Naive thymus-derived CD4-positive, alpha-beta T cell (primary cell): ENCODE results near the gene LIPG. TPM values are rescaled to one million over a fixed set of nuclear protein-coding genes. Genes with fewer than 3 reads are reported as not detected.

Experiments
- ATAC-seq: fragments of 150-1000 bp; cut with Tn5 transposase; 2 replicates; pipeline ENCODE4 v1.10.0; 2021; ENCODE audit warnings: mild to moderate bottlenecking, moderate library complexity
- CTCF ChIA-PET: fragments of 350-600 bp; sonication (Branson Sonifier 250); formaldehyde crosslinking; loops from one replicate; lab custom pipeline; 2021; ENCODE audit warnings: antibody characterized with exemption; lab: Charles Lee
- POLR2A ChIA-PET: fragments of 350-600 bp; sonication (Branson Sonifier 250); formaldehyde crosslinking; loops from one replicate; lab custom pipeline; 2021; ENCODE audit warnings: antibody characterized with exemption, inconsistent platforms; lab: Charles Lee
- DNase-seq, 9 donors: peaks; one replicate each; pipeline versions ENCODE4 v3.0.0 to v3.0.0-alpha.2; 2020 to 2022; ENCODE audit warnings: mixed read lengths in 1 of 9
- H3K27ac ChIP-seq: one replicate; pipeline ENCODE4 v1.7.0; 2013; ENCODE audit warnings: mild to moderate bottlenecking, low read depth, low read length, moderate library complexity
- H3K27me3 ChIP-seq, 2 donors: one replicate each; pipeline ENCODE4 v1.7.0; 2013; ENCODE audit warnings: low read length in 2 of 2, mild to moderate bottlenecking in 2 of 2, moderate library complexity in 2 of 2; ENCODE audit not compliant: control insufficient read depth in 2 of 2, insufficient read depth in 2 of 2
- H3K36me3 ChIP-seq, 3 experiments: 1 replicate in 2 of 3; 2 replicates in 1 of 3; pipeline ENCODE4 v1.7.0; 2013; ENCODE audit warnings: low read length in 3 of 3, mild to moderate bottlenecking in 3 of 3, moderate library complexity in 1 of 3; ENCODE audit not compliant: insufficient read depth in 3 of 3, control insufficient read depth in 2 of 3
- H3K4me1 ChIP-seq, 2 donors: one replicate each; pipeline ENCODE4 v1.7.0; 2013; ENCODE audit warnings: low read length in 2 of 2, mild to moderate bottlenecking in 2 of 2, moderate library complexity in 1 of 2; ENCODE audit not compliant: control insufficient read depth in 2 of 2, insufficient read depth in 2 of 2
- H3K4me3 ChIP-seq: 2 replicates; pipeline ENCODE4 v1.7.0; 2013; ENCODE audit warnings: mild to moderate bottlenecking, low read length
- H3K9me3 ChIP-seq, 3 experiments: 1 replicate in 2 of 3; 2 replicates in 1 of 3; pipeline ENCODE4 v1.7.0; 2013; ENCODE audit warnings: low read length in 3 of 3; ENCODE audit not compliant: control insufficient read depth in 2 of 3
- H3K27ac Mint-ChIP-seq, 9 donors: one replicate each; pipeline ENCODE4 v1.8.0; 2020 to 2022; ENCODE audit warnings: mixed read lengths in 9 of 9, mild to moderate bottlenecking in 8 of 9, moderate library complexity in 5 of 9, inconsistent platforms in 2 of 9
- H3K27me3 Mint-ChIP-seq, 5 donors: one replicate each; pipeline ENCODE4 v1.8.0; 2021 to 2022; ENCODE audit warnings: mixed read lengths in 5 of 5, mild to moderate bottlenecking in 1 of 5
- H3K36me3 Mint-ChIP-seq, 5 donors: one replicate each; pipeline ENCODE4 v1.8.0; 2020 to 2022; ENCODE audit warnings: mixed read lengths in 5 of 5, mild to moderate bottlenecking in 3 of 5, inconsistent platforms in 1 of 5
- H3K4me1 Mint-ChIP-seq, 7 donors: one replicate each; pipeline ENCODE4 v1.8.0; 2020 to 2022; ENCODE audit warnings: mixed read lengths in 7 of 7, mild to moderate bottlenecking in 3 of 7, inconsistent platforms in 1 of 7
- H3K4me3 Mint-ChIP-seq, 10 donors: one replicate each; pipeline ENCODE4 v1.8.0; 2020 to 2022; ENCODE audit warnings: mild to moderate bottlenecking in 10 of 10, mixed read lengths in 10 of 10, moderate library complexity in 6 of 10, inconsistent platforms in 2 of 10
- H3K9me3 Mint-ChIP-seq, 11 donors: one replicate each; pipeline ENCODE4 v1.8.0; 2020 to 2022; ENCODE audit warnings: mixed read lengths in 11 of 11, mild to moderate bottlenecking in 4 of 11, inconsistent platforms in 1 of 11, moderate library complexity in 1 of 11
- intact Hi-C, 2 donors: fragments of 100-400 bp; cut with micrococcal nuclease; formaldehyde crosslinking; loops; one replicate each; pipeline ENCODE4 v1.15.1; 2023
- polyA plus RNA-seq, 2 donors: library from polyadenylated mRNA; unstranded; fragments of 300-500 nt; fragmentation: Illumina TruSeq; gene quantifications; one replicate each; pipeline ENCODE4 v1.2.3, GENCODE V29; 2021
- total RNA-seq, 6 experiments: library from RNA in 5 of 6; stranded (reverse) in 5 of 6; gene quantifications; 1 replicate in 5 of 6; 2 replicates in 1 of 6; pipeline ENCODE4 v1.2.3 and lab custom pipeline; 2021 to 2026

The LIPG gene
- total and polyA plus RNA-seq, 7 experiments from 2014 or later, result not detected

- intact Hi-C loops, result no loop called here
- peak overlapping the region; percentile 69 to 87 (median 80) for H3K4me3 Mint-ChIP-seq
- Histone ChIP-seq H3K27me3 (peaks cover 14 to 16% of the 10 kb centered on the region in 2 donors), H3K9me3 (no peaks in the 10 kb centered on the region), H3K36me3 (no peaks in the 10 kb centered on the region), H3K4me1 (peaks cover 7 to 15% of the 10 kb centered on the region in 2 donors), H3K4me3 (no peak overlapping the region), H3K27ac (no peak overlapping the region)
- peaks cover 16 to 32% (median 30%) of the 10 kb centered on the region in 7 donors for H3K4me1 Mint-ChIP-seq
- CTCF ChIA-PET, result no interaction called here
- no peak for ATAC-seq
- no peaks in the 10 kb centered on the region for H3K9me3 Mint-ChIP-seq
- no peak for DNase-seq
- peaks cover 0 to 6% (median 0%) of the 10 kb centered on the region in 5 donors for H3K36me3 Mint-ChIP-seq
- POLR2A ChIA-PET, result no interaction called here
- peaks cover 73 to 83% (median 75%) of the 10 kb centered on the region in 5 donors for H3K27me3 Mint-ChIP-seq
- peak overlapping the region in 1 of 9 donors; percentile 57 for H3K27ac Mint-ChIP-seq
These were observed 748 bp downstream of the LIPG start for GRCh38 chr18:49562481-49563129.

GRCh38 chr18:49563130-49563540 is 1.3 kb downstream of the LIPG start:
- Histone ChIP-seq H3K9me3 (no peaks in the 10 kb centered on the region), H3K4me3 (no peak overlapping the region), H3K4me1 (peaks cover 7 to 15% of the 10 kb centered on the region in 2 donors), H3K36me3 (no peaks in the 10 kb centered on the region), H3K27me3 (peaks cover 14 to 16% of the 10 kb centered on the region in 2 donors), H3K27ac (no peak overlapping the region)
- ChIA-PET CTCF (no interaction called here), POLR2A (no interaction called here)
- Mint-ChIP-seq H3K27ac (no peak overlapping the region), H3K36me3 (peaks cover 0 to 6% (median 0%) of the 10 kb centered on the region in 5 donors), H3K4me3 (peak overlapping the region in 9 of 10 donors; percentile 45 to 87 (median 72)), H3K4me1 (peaks cover 16 to 32% (median 30%) of the 10 kb centered on the region in 7 donors), H3K27me3 (peaks cover 73 to 82% (median 75%) of the 10 kb centered on the region in 5 donors), H3K9me3 (peaks cover 0 to 1% (median 0%) of the 10 kb centered on the region in 11 donors)
- no peak for DNase-seq
- intact Hi-C loops, result no loop called here
- peak; percentile 5 for ATAC-seq

- no peaks in the 10 kb centered on the region for H3K9me3 ChIP-seq
- H3K36me3 ChIP-seq, result no peaks in the 10 kb centered on the region
- Mint-ChIP-seq H3K9me3 (peaks cover 0 to 1% (median 0%) of the 10 kb centered on the region in 11 donors), H3K4me3 (peak overlapping the region in 1 of 10 donors; percentile 53), H3K36me3 (peaks cover 0 to 6% (median 0%) of the 10 kb centered on the region in 5 donors), H3K4me1 (peaks cover 16 to 32% (median 30%) of the 10 kb centered on the region in 7 donors), H3K27ac (no peak overlapping the region), H3K27me3 (peaks cover 69 to 82% (median 73%) of the 10 kb centered on the region in 5 donors)
- ATAC-seq (no peak), DNase-seq (no peak)
- ChIA-PET POLR2A (no interaction called here), CTCF (no interaction called here)
- peaks cover 7 to 15% of the 10 kb centered on the region in 2 donors for H3K4me1 ChIP-seq
- intact Hi-C loops, result no loop called here
- H3K27ac ChIP-seq, result no peak overlapping the region
- H3K4me3 ChIP-seq, result no peak overlapping the region
- H3K27me3 ChIP-seq, result peaks cover 14 to 16% of the 10 kb centered on the region in 2 donors
These were observed 2.1 kb downstream of the LIPG start for GRCh38 chr18:49563701-49564517.

GRCh38 chr18:49564518-49564834 is 2.6 kb downstream of the LIPG start:
- no peak overlapping the region for H3K27ac Mint-ChIP-seq
- Histone ChIP-seq H3K9me3 (no peaks in the 10 kb centered on the region), H3K4me1 (peaks cover 7 to 15% of the 10 kb centered on the region in 2 donors), H3K36me3 (no peaks in the 10 kb centered on the region), H3K4me3 (no peak overlapping the region), H3K27ac (no peak overlapping the region), H3K27me3 (peaks cover 14 to 16% of the 10 kb centered on the region in 2 donors)
- CTCF ChIA-PET, result no interaction called here
- H3K9me3 Mint-ChIP-seq, result peaks cover 0 to 1% (median 0%) of the 10 kb centered on the region in 11 donors
- ATAC-seq, result no peak
- no peak overlapping the region for H3K4me3 Mint-ChIP-seq
- peaks cover 15 to 32% (median 30%) of the 10 kb centered on the region in 7 donors for H3K4me1 Mint-ChIP-seq
- no peak for DNase-seq
- H3K27me3 Mint-ChIP-seq, result peaks cover 67 to 77% (median 68%) of the 10 kb centered on the region in 5 donors
- H3K36me3 Mint-ChIP-seq, result peaks cover 0 to 6% (median 0%) of the 10 kb centered on the region in 5 donors
- intact Hi-C loops, result no loop called here
- POLR2A ChIA-PET, result no interaction called here

GRCh38 chr18:49565101-49565500 is 3.2 kb downstream of the LIPG start:
- intact Hi-C loops, result no loop called here
- H3K9me3 ChIP-seq, result no peaks in the 10 kb centered on the region
- Mint-ChIP-seq H3K4me1 (peaks cover 15 to 32% (median 30%) of the 10 kb centered on the region in 7 donors), H3K9me3 (peaks cover 0 to 1% (median 0%) of the 10 kb centered on the region in 11 donors), H3K36me3 (peaks cover 0 to 6% (median 0%) of the 10 kb centered on the region in 5 donors), H3K27ac (no peak overlapping the region), H3K27me3 (peaks cover 62 to 71% (median 67%) of the 10 kb centered on the region in 5 donors), H3K4me3 (no peak overlapping the region)
- H3K4me3 ChIP-seq, result no peak overlapping the region
- DNase-seq (no peak), ATAC-seq (no peak)
- ChIA-PET CTCF (interaction anchor here (0.7 kb wide), 1 partner anchor 864 kb away, joined by 3 read pairs; no protein-coding TSS in a partner anchor), POLR2A (no interaction called here)
- H3K27ac ChIP-seq, result no peak overlapping the region
- no peaks in the 10 kb centered on the region for H3K36me3 ChIP-seq
- peaks cover 12 to 14% of the 10 kb centered on the region in 2 donors for H3K27me3 ChIP-seq
- H3K4me1 ChIP-seq, result peaks cover 7 to 15% of the 10 kb centered on the region in 2 donors

- peaks cover 0 to 6% (median 0%) of the 10 kb centered on the region in 5 donors for H3K36me3 Mint-ChIP-seq
- intact Hi-C loops, result no loop called here
- H3K9me3 ChIP-seq, result no peaks in the 10 kb centered on the region
- no peak overlapping the region for H3K27ac Mint-ChIP-seq
- peaks cover 15 to 27% (median 26%) of the 10 kb centered on the region in 7 donors for H3K4me1 Mint-ChIP-seq
- H3K4me3 ChIP-seq, result no peak overlapping the region
- no peaks in the 10 kb centered on the region for H3K36me3 ChIP-seq
- POLR2A ChIA-PET, result no interaction called here
- no peak overlapping the region for H3K4me3 Mint-ChIP-seq
- peaks cover 7 to 15% of the 10 kb centered on the region in 2 donors for H3K4me1 ChIP-seq
- DNase-seq (no peak), ATAC-seq (no peak)
- no peak overlapping the region for H3K27ac ChIP-seq
- H3K9me3 Mint-ChIP-seq, result peaks cover 0 to 1% (median 0%) of the 10 kb centered on the region in 11 donors
- CTCF ChIA-PET, result interaction anchor here (0.7 kb wide), 1 partner anchor 864 kb away, joined by 3 read pairs; no protein-coding TSS in a partner anchor
- H3K27me3 ChIP-seq, result peaks cover 10 to 14% of the 10 kb centered on the region in 2 donors
- H3K27me3 Mint-ChIP-seq, result peaks cover 57 to 66% (median 62%) of the 10 kb centered on the region in 5 donors
These were observed 3.8 kb downstream of the LIPG start for GRCh38 chr18:49565612-49566011.
